Smooth muscle cell (in vitro differentiated cells): ENCODE data around the gene MAP7. TPM values are rescaled to one million over a fixed set of nuclear protein-coding genes. Genes with fewer than 3 reads are reported as not detected.

Experiments
- DNase-seq: peaks from one replicate; lab custom pipeline; 2025; ENCODE audit not compliant: unreplicated experiment; lab: John Stamatoyannopoulos, UW
- H2AFZ ChIP-seq: fragments of 200-600 bp; sonication (generic); 2 replicates; pipeline ENCODE4 v1.6.0; 2016; ENCODE audit warnings: antibody characterized with exemption, low read depth, mild to moderate bottlenecking
- H3F3A ChIP-seq: fragments of 200-600 bp; sonication (generic); 2 replicates; pipeline ENCODE4 v1.6.0; 2017; ENCODE audit warnings: antibody characterized with exemption, low read depth
- H3K27ac ChIP-seq: fragments of 200-600 bp; sonication (generic); 2 replicates; pipeline ENCODE4 v1.5.1; 2016; ENCODE audit warnings: low read depth, mild to moderate bottlenecking
- H3K27me3 ChIP-seq: fragments of 200-600 bp; sonication (generic); 2 replicates; pipeline ENCODE4 v1.6.1; 2016; ENCODE audit warnings: low read depth, mild to moderate bottlenecking
- H3K36me3 ChIP-seq: fragments of 200-600 bp; sonication (generic); 2 replicates; pipeline ENCODE4 v1.5.1; 2016; ENCODE audit warnings: low read depth
- H3K4me1 ChIP-seq: fragments of 200-600 bp; sonication (generic); 2 replicates; pipeline ENCODE4 v1.5.1; 2016; ENCODE audit warnings: low read depth
- H3K4me2 ChIP-seq: fragments of 200-600 bp; sonication (generic); 2 replicates; pipeline ENCODE4 v1.6.0; 2016; ENCODE audit warnings: mild to moderate bottlenecking
- H3K4me3 ChIP-seq: fragments of 200-600 bp; sonication (generic); 2 replicates; pipeline ENCODE4 v1.5.1; 2016; ENCODE audit warnings: mild to moderate bottlenecking
- H3K79me2 ChIP-seq: fragments of 200-600 bp; sonication (generic); 2 replicates; pipeline ENCODE4 v1.6.0; 2016; ENCODE audit warnings: low read depth, mild to moderate bottlenecking
- H3K9ac ChIP-seq: fragments of 200-600 bp; sonication (generic); 2 replicates; pipeline ENCODE4 v1.6.0; 2016; ENCODE audit warnings: low read depth
- H3K9me3 ChIP-seq: fragments of 200-600 bp; sonication (generic); replicated peaks from 2 replicates; pipeline ENCODE4 v1.5.1; 2016; ENCODE audit warnings: low read depth
- H4K20me1 ChIP-seq: fragments of 200-600 bp; sonication (generic); 2 replicates; pipeline ENCODE4 v1.6.0; 2016; ENCODE audit warnings: low read depth
- CTCF ChIP-seq: fragments of 200-600 bp; sonication (generic); IDR thresholded peaks from 2 replicates; pipeline ENCODE4 v1.5.1; 2017; ENCODE audit warnings: borderline replicate concordance, mild to moderate bottlenecking, antibody characterized with exemption; ENCODE audit not compliant: insufficient read depth, poor library complexity, severe bottlenecking
- WGBS: methylation state at CpG from one replicate; pipeline ENCODE4 v1.1.7; 2016; ENCODE audit warnings: low lambda C conversion rate; 5-methylcytosine and 5-hydroxymethylcytosine counted together
- polyA plus RNA-seq: library from polyadenylated mRNA; unstranded; fragments of >200 nt; fragmentation: Nextera tagmentation; extraction: Ambion mirVana; gene quantifications from 2 replicates; pipeline ENCODE4 v1.2.1, GENCODE V29; 2016
- total RNA-seq: library from RNA; depleted of rRNA; stranded (reverse); fragments of >200 nt; gene quantifications from 2 replicates; pipeline ENCODE4 v1.2.3, GENCODE V29; 2014

MAP7 gene
- total and polyA plus RNA-seq, 2 experiments from 2014 or later, result 1.6 to 8.2 TPM

GRCh38 chr6:136539967-136540652 lies 10.1 kb downstream of the MAP7 start:
- H3K4me1 ChIP-seq, result peaks cover 3% of the 10 kb centered on the region
- no peak overlapping the region for H3K4me2 ChIP-seq
- peaks cover 11% of the 10 kb centered on the region for H4K20me1 ChIP-seq
- H3K27me3 ChIP-seq, result peaks cover 10% of the 10 kb centered on the region
- no peak overlapping the region for H3K4me3 ChIP-seq
- no peak overlapping the region for H3K9ac ChIP-seq
- H3K27ac ChIP-seq, result no peak overlapping the region
- no peak overlapping the region for H2AFZ ChIP-seq
- DNase-seq, result no peak
- H3K9me3 ChIP-seq, result no peaks in the 10 kb centered on the region
- TF ChIP-seq CTCF, result no peak
- H3K79me2 ChIP-seq, result peaks cover 7% of the 10 kb centered on the region
- 78% methylated on average over 6 of the region's 6 CpGs for WGBS
- H3F3A ChIP-seq, result no peaks in the 10 kb centered on the region
- no peaks in the 10 kb centered on the region for H3K36me3 ChIP-seq

- Histone ChIP-seq H3F3A (no peaks in the 10 kb centered on the region), H3K9ac (no peak overlapping the region), H3K4me1 (peaks cover 3% of the 10 kb centered on the region), H3K36me3 (no peaks in the 10 kb centered on the region), H4K20me1 (peaks cover 11% of the 10 kb centered on the region), H3K79me2 (peaks cover 7% of the 10 kb centered on the region), H3K27ac (no peak overlapping the region), H3K9me3 (no peaks in the 10 kb centered on the region), H3K4me2 (no peak overlapping the region), H2AFZ (no peak overlapping the region), H3K27me3 (peaks cover 5% of the 10 kb centered on the region), H3K4me3 (no peak overlapping the region)
- no peak for DNase-seq
- 86% methylated on average over 4 of the region's 4 CpGs for WGBS
- TF ChIP-seq CTCF, result no peak
These were observed 11.4 kb downstream of the MAP7 start for GRCh38 chr6:136538836-136539235.

GRCh38 chr6:136535880-136536650 lies 14.2 kb downstream of the MAP7 start:
- no peak overlapping the region for H3K4me3 ChIP-seq
- no peak for DNase-seq
- no peaks in the 10 kb centered on the region for H3K36me3 ChIP-seq
- H3K27me3 ChIP-seq, result no peaks in the 10 kb centered on the region
- no peaks in the 10 kb centered on the region for H3K9me3 ChIP-seq
- peaks cover 3% of the 10 kb centered on the region for H4K20me1 ChIP-seq
- no peaks in the 10 kb centered on the region for H3K79me2 ChIP-seq
- 94% methylated on average over 8 of the region's 8 CpGs for WGBS
- peaks cover 3% of the 10 kb centered on the region for H3K4me1 ChIP-seq
- no peak for TF ChIP-seq CTCF
- H3K9ac ChIP-seq, result no peak overlapping the region
- no peaks in the 10 kb centered on the region for H3F3A ChIP-seq
- H3K4me2 ChIP-seq, result no peak overlapping the region
- H3K27ac ChIP-seq, result no peak overlapping the region
- H2AFZ ChIP-seq, result no peak overlapping the region
